Activated CD8-positive, alpha-beta memory T cell treated with anti-CD3 and anti-CD28 coated beads for 4 hours (primary cell): Measurements from ENCODE around the gene CSF3R.
"Not testable (repeated sequence)": the region's sequence is repeated elsewhere in the genome, so short reads cannot be mapped to it uniquely, and the experiment has no call there.

Experiments used
- DNase-seq, 2 donors: peaks; one replicate each; pipeline ENCODE4 v3.0.0-alpha.2; 2020; ENCODE audit warnings: low read depth in 2 of 2

CSF3R gene

DNA sequence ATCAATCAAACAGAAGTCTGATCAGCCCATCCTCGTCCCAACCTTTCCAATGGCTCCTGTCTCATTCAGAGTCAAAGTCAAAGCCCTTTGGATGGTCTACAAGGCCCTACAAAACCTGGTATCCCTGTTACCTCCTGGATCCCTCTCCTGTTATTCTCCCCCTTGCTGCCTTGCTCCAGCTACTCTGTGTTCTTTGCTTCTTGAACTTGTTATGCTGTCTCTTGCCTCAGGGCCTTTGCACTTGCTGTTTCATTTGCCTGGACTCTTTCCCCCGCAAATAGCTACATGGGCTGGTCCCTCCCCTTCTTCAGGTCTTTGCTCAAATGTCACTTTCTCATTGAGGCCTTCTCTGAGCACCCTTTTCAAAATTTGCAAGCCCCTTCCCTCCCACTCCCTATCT lies 1.4 kb upstream of the CSF3R start:
- DNase-seq: no peak

DNA sequence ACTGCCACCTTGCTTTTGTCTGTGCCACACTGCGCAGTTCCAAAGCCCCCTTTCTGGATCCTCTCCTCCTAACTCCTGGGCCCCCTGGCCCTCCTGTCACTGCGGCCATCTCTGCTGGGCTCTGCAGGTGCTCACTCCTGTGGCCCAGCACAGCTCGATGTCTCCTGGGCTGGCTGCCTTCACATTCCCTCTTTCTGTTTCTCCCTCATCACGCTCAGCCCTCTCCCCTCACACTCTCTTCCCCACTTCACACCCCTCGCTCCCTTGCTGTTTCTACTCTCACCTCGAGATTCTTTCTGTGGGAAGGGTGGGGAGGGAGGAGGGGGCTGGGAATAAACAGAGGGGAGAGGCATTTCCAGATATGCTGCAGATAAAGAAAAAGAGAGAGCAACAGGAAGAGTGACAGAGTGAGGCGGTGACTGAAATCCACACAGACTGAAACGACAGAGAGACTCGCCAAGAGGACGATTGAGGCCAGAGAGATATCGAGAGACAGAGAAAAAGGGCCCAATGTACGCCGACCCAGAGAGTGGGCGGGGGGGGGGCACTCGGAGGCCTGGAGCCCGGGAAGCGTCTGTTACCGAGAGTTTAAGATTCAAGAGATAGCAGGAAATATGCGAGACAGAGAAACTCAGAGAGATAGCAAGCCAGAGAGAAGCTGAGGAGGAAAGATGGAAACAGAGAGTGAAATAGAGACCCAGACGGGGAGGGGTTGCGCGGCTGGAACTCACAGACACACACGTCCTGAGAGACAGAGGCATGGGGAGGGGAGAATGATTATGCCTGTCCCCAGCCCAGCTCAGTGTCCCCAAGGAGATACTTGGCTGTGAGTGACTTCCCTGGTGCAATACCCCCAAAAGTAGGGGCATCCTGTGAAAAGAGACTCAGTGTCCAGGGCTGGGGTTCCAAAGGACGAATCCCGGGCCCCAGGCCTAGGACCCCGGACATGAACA lies 666 bp downstream of the CSF3R start:
- DNase-seq: no peak

DNA sequence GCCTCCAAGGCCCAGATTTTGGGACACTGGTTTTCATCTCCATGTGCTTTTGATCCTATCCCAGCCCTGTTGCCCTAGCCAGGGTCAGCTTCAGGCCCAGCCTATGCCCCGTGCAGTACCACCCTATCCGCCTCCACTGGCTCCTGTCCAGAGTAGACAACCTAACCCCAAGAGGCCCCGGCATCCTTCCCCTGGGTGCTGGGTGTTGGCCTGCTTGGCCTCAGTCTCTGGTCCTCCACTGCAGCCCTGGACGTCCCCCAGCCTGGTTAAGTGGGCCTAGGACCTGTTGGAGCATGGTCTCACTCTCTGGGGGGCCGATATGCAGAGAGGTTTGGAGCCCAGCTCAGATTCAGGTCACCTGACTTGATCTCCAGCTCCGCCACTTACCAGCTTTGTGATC lies 1.6 kb downstream of the CSF3R start:
- DNase-seq: no peak

DNA sequence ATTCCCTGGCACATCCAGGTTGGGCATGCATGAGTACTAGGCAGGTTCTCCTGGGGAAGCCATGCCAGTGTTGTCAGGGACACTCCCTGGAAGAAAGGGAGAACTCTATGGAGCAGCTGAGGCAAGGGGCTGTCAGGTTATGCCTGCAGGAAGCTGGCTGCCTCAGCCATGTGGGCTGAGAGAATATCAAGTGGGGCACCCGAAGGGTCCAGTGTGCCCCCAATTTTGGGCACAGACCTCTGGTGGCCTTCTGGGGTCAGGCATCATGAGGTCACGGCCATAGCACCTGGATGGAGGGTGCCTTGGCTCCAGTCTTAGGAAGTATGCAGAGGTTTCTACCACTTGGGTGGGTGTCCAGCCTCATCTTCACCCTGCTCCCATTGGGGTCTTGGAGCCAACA lies 2.6 kb downstream of the CSF3R start:
- no peak for DNase-seq

DNA sequence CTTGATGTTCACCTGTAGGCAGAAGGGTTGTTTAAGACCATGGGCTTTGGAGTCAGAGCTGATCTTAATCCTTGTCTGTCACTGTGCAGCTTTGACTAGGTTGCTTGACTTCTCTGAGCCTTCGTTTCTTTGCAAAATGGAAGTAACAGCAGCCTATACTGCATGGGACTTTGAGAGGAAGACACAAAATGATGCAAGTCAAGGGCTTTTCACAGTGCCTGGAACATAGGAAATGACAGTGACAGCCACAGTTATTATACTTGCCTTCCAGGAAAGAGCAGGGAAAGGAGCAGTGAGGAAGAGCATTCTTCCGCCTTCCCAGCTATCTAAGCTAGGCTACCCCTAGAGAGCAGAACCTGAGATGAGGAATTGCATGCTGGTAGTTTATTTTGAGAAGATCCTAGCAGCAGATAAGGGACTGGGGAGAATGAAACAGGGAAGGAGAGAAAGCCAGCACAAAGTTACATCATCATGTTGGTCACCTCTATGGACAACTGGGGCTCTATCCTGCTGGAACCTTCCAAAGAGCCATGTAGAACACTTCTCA lies 3.1 kb downstream of the CSF3R start:
- no peak for DNase-seq

DNA sequence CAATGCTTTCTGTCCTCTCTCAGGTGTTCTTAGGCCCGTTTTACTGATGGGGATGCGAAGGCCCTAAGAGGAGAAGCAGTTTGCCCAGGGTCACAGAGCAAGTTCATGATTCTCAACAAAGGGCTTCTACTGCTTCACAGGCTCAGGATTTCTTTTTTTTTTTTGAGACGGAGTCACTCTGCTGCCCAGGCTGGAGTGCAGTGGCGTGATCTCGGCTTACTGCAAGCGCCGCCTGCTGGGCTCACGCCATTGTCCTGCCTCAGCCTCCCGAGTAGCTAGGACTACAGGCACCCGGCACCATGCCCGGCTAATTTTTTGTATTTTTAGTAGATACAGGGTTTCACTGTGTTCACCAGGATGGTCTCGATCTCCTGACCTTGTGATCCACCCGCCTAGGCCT lies 5.1 kb downstream of the CSF3R start:
- not testable (repeated sequence) for DNase-seq

DNA sequence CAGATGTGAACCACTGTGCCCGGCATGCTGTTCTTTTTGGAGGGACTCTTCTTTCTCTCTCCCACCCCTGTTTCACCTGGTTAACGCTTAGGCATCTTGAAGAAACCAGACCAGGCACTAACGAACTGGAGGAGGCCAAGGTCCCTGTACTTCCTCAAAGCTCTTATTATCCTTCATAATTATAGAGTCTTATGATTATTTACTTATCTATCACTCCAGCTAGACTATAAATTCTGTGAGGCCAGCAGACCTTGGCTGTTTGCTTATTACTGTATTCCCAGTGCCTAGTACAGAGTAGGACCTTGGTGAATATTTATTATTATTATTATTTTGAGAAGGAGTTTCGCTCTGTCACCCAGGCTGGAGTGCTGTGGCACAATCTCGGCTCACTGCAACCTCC lies 5.8 kb downstream of the CSF3R start:
- no peak for DNase-seq

DNA sequence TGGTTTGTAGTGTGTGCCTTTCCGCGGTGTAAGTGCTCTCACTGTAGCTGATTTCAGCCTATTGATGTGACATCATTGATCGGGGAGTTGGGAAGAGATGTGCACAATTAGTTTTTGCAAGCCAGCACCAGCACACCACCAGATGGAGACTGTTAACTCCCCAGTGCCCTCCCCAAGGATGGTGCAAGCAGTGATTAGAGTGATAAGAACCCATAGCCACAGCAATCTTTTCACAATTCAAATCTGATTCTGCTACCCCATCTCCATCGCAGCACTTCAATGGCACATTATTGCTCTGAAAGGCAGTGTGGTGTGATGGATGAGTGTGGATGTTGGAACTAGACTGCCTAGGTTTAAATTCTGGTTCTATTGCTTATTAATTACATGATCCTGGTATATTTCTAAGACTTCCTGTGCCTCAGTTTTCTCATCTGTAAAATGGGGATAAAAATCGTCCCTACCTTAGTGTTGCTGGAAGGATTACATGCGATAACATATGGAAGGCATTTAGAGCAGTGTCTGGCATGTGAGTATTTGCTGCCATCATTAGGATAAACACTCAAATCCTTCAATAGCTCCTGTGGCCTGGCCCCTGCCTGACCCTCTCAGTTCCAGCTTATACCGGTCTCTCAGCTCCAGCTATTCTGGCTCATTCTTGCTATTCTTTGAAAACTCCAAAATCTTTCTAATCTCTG lies 6.7 kb downstream of the CSF3R start:
- DNase-seq: no peak

DNA sequence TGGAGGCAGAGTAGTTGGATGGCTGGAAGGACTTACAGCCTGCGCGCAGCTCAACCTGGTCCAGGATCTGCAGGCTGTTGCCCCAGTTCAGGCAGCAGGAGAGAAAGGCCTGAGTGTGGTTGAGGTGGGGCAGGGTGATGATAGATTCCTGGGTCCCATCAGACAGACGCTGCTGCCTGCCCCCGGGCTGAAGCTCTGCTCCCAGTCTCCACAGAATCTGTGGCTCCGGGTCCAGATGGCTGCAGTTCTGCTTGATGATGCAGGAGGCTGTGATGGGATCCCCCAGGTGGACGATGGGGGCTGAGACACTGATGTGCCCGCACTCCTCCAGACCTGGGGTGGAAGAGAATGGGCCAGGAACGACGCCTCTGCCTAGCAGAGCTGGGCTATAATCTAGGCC lies 7.4 kb downstream of the CSF3R start:
- DNase-seq: no peak

DNA sequence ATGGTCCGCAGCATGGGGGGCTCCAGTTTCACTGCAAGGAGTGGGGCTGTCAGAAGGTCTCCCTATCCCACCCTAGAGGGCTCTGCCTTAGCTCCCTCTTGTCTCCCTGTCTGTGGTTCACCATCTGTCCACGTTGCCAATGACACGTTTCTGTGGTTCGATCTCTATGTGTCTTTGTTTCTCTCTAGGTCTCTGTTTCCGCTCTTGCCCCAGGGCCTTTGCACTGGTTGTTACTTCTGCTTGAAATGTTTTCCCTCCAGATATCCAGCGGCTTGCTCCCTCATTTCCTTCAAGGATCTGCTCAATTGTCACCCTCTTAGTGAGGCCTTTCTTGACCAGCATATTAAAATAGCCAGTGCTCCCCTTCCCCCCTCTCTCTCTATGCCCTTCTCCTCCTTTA lies 10.1 kb downstream of the CSF3R start:
- no peak for DNase-seq

DNA sequence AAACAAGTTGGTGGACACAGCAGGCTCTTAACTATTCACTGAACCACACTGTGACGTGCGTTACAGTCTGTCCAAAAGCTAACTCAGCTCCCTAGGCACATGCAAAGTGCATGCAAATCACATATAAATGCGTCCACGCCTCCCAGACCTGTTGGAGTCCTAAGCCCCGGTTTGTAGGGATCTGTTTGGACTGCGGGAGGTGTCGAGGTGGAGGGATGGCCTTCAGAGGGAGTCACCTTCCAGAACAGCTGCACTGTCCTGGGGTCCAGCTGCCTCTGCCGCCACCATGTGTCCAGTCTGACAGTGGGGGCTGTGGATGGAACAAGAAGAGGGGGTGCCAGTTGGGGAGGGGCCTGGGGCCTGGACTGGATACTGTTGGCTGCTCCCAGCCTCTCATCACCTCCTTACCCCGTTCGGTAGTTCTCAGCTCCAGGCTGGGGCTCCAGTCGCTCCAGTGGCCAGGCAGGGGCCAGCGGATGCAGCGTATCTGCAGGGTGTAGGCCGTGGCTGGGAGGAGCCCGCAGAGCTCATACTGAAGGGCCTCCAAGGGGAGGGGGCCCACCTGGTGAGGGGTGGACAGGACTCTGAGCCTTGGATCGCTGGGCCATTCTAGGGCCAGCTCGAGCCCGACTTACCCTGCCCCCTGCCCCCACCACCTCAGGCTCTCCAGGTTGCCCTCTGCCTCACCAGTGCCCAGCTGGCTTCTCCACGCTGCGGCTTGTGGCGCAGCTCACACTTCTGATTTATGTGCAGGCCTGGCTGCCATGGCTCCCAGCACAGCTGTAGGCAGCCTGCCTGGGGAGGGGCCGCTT lies 10.7 kb downstream of the CSF3R start:
- DNase-seq: no peak

DNA sequence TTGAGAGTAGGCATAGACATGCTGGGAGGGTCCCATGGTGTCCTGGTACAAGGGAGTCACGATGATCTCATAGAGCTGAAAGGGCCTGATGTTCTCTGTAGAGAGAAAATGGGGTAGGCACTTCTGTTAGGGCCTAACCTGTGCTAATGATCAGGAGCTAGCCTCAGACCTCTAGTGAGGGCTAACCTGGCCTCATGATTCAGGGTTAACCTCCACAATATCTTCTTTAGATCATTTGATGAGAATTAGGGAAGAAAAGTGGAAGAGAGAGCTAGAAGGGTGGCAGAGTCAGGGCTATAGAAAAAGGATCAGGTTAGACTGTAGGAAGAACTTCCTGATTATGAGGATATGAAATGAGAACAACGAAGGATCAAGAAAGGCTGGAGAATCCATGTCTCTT lies 13.6 kb downstream of the CSF3R start:
- DNase-seq: no peak

DNA sequence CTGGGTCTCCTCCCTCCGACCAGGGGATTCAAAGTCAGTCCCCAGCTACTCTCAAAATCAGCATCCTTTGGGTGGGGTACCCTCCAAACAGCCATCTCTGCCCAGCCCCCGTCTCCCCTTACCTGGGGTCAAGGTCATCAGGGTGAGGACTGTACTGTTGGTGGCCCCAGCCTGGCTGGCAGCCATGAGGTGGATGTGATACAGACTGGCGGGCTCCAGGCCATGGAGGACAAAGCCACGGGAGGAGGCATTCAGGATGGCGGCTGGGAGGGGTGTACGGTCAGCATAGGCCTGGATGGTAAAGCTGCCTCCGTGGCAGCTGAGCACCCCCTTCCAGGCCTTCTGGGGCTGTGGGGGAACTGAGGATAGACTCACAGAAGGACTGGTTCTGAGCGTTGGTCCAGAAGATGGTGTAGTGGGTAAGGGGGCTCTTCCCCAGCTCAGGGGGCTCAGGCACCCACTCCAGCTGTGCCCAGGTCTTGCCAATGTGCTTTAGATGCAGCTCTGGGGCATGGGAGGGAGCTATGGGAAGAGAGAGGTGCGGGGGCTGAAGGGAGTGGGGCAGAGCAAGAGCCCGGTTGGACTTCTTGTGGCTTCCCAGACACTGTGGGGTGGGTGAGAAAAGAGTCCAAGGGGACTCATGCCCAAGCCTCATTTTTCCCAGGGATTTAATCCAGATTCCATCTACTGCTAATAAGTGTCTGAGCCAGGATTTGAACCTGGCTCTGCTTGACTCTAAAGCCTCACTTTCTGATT lies 14.8 kb downstream of the CSF3R start:
- DNase-seq: no peak

DNA sequence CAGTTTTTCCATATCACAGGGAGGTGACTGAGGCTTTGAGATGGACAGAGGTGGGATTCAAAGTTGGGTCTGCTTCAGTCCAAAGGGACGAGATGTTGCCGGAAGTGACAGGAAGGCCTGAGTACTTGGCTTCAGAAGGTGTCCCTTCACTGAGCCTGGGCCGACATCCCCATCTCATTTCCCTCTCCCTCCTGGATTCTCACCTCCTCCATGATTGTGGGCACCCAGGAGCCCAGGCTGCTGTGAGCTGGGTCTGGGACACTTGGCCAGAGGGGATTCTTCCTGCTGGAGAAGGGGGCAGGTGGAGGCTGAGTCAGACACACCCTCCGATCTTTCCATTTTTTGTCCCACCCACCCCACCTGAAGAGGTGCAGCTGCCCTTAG lies 15.7 kb downstream of the CSF3R start:
- no peak for DNase-seq

DNA sequence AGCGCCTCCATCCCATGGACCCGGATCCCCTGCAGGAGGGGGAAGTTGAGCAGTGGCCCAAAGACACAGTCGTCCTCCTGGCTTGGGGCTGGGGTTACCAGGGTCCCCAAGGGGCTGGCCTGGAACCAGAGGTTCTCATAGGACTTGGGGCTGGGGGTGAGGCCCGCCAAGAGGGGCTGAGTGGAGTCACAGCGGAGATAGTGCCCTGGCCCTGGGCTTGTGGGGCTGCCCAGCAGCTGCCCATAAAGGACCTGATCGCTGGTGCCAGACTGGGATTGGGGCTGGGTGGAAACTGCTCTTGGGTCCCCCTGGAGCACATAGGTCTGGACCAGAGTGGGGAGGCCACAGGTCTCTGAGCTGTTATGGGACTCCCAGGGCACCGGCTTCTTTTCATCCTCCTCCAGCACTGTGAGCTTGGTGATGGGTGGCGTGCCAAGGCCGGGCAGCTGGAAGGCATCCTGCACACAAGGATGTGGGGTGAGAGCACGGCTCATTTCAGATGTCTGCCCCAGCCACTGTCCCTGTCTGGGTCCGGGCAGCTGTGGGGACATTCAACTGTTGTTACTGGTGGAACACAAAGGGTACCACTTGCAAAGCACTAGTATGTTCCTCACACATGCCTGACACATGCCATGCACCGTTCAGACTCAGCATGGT lies 16.2 kb downstream of the CSF3R start:
- no peak for DNase-seq

DNA sequence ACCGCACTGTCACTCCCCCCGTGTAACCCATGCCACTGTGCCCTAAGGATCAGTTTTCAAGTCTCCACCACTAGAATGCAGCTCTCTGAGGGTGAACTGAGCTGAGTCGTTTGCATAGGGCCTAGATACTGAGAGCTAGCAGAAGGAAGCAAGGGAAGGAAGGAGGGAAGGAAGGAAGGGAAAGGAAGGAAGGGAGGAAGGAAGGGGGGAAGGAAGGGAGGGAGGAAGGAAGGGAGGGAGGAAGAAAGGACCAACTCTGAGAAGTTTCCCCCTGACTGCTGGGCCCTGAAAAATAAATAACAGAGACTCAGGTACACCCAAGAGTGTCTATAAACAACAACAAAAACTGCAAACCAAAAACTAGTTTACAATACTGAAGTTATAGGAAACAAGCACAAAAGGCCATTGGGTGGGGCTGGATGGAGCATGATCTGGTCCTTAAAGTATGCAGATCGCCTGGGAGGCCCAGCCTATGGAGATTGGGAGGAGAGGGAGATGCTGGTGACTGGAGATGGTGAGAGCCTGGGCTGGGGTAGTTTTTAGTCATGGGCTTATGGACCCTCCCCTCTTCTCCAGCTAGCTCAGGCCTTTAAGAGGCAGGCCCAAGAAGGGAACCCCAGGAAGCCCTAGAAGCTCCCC lies 16.9 kb downstream of the CSF3R start:
- no peak for DNase-seq

DNA sequence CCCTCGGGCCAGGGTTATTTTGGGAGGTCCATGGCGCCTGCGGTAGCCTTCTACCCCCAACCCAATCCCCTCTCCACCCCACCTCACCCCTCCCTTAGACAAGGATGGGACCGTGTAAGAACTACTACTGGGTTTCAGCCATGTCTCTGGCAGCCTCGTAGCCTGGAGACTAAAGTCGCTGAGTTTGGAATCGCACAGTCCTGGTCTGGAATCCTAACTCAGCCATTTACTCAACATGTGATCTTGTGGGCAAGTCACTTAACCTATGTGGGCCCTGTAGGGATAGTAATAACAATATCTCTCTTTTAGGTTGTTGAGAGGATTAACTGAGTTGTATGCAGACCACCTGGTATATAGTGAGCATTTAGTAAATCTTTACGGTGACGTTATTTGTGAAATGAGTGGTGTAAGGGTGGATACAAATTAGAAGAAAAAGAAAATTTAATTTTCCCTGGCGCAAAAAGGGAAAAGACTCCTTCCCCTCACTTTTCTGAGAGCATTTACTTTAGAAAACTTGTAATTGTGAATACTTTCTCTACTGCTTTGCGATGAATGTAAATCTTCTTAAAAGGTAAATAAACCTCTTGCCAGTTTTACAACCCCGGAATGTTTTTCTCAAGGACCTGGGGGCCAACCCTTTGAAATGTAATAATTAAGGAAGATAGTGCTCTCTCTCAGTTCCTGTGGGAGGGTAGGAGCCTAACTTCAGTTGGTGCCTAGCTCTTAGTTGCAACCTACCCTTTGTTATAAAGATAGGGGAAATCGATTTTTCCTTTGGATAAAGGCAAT lies 17.9 kb downstream of the CSF3R start:
- no peak for DNase-seq

DNA sequence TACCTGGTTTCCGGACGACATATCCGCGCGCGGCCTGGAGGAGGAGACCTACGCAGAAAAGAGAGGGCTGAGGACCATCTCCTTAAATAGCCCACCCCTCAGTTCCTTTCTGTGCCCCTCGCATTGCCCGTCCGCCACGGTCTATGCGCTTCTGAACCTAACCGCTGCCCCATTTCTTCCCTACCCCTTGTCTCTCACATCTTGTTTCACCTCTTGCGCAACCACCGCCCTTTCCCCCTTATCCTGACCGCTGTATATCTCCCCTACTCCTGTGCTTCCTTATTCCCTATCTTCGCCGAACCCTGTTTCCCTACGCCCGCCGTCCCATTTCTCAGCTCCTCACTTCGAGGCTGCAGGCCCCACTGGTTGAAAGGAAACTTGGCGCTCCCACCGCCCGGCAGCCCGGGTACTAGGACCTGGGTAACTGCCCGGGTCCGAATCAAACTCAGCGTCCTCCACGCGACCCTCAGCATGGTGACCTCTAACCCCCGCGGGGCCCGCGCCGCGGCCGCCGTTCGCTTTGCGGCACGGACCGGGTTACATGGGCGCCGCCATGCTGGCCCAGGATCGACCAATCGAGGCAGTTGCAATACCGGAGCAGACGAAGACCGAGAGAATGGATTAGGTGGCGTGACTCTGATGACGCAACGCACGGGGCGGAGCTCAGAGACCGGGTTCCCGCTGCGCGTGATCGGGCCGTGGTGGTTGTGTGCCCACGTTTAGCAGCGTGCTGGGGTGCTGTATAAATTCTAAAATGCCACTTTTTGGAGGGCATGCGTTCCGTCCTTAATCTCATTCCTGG lies 18.7 kb downstream of the CSF3R start, which contains the start of gene MRPS15:
TSS of gene MRPS15 (minus strand) at position 582 of the 802 bp plus-strand sequence. CDS start at position 473, 109 bp downstream.
- DNase-seq: peak; percentile 90 to 91

DNA sequence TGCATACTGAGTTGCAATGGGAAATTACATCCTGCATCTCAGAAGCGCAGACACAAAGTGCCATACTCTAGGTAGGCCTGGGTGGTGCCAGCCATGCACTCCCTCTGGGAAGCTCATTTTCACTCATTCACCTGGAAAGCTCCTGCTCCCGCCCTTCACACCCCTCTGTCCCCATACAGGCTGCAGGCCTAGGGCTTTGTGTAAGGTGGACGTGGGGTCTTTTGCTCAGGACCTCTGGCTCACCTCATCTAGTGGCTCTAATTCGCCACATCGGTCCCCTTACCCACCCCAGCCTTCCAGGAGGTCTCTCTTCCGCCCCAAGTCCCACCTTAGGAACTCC lies 19.3 kb downstream of the CSF3R start:
- no peak for DNase-seq
